Measurements from ENCODE around the gene TMEM151A.
"Not testable (repeated sequence)": the region's sequence is repeated elsewhere in the genome, so short reads cannot be mapped to it uniquely, and the experiment has no call there.

Gene TMEM151A

DNA sequence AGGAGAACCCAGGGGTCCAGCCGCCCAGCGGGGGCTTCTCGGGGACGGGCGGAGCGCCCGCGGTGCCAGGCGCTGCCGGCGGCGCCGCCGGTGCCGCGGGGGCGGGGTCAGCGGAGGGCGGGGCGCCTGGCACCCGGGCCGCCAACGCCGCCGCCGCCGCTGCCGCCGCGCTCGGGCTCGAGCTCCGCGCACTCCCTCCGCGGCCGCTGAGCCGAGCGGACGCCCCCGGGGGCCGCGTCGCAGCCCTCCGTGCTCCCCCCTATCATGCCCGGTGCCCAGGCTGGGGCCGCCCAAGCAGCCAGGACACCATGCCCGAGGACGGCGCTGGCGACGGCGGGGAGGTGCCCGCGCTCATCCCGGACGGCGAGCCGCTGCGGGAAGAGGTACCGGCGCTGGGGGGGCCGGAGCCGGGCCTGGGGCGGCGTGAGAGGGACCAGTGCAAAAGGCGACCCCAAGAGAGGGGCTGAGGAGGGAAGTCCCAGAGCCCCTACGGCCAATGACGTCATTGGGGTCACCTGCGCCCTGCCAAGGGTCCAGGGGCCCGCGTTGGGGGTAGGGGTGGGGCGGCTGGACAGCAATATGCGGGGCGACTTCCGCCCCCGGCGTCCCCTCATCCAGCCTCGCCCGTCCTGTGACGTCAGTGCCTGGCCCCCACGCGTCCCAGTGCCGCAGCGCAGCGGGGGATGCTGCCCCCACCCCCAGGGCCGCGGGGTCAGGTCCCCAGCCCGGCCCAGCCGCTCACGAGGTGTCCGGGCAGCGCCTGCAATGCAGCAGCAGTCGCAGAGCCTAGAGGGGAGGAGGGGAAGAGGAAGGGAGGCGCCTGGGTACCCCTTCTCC lies at the start of gene TMEM151A:
Gene TMEM151A (plus strand): TSS at position 189 of the 837 bp plus-strand sequence. CDS start 120 bp downstream, at position 309.
- peak; percentile 34 for DNase-seq

DNA sequence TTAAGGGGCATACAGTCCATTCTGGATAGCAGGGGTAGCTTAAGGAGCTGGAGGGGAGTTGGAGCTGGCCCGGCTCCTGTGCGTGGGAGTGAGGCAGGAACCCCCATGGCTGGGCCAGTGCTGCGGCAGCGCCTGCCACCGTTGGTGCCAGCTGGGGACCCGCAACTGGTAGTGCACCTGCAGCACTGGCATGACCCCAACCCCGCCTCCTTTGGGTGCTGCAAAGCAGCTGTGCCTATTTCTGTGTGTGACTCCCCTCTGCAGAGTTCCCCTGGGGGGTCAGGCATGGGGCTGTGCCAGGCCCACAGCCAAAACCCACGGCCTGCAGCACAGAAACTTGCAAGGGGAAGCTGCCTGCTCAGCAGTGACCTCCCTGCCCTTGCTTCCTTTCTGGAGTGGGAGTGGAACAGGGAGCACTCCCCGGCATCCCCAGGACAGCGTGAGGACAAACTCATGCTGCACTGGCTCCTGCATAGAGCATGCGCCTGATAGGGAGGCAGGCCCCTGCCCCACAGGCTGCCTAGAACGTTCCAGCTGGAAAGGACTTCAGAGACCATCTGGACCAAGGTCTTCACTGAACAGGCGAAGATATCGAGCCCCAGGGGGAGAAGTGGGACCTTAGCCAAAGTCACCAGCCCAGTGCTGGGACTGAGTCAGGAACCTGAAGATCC lies 49.5 kb upstream of the TMEM151A start:
- no peak for DNase-seq

DNA sequence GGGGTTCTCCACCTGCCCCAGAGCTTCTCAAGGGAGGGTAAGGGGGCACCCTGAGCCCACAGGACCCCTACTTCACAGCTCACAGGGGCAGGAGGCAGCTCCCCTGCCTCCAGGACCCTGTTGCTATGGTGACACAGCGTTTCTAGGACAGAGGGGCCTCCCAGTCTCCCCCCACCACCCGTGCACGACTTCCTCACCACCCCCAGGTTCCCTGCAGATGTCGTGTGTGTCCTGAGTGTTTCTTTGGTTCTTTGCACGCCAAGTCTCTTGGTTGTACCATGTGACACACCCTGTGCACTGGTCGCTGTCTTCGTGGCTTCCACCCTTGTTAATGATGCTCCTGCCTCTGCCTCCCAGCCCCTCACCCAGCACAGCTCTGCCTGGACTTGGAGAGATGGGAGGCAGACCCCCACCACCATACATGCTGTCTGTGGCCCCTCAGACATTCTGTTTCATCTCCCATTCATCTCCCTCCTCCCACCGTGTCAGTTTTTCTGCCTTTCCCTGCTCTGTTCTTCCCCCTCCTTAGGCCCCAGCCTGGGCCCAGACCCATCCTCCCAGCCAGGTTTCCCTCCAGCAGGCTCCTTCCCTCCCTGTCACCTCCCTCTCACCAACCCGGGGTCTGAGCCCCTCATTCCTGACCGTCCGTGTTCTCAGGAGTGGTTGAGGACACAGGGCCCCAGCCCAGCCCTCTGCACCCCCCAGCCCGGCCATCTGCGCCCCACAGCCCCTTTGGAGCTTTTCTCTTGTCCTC lies 47.7 kb upstream of the TMEM151A start:
- DNase-seq, result no peak

DNA sequence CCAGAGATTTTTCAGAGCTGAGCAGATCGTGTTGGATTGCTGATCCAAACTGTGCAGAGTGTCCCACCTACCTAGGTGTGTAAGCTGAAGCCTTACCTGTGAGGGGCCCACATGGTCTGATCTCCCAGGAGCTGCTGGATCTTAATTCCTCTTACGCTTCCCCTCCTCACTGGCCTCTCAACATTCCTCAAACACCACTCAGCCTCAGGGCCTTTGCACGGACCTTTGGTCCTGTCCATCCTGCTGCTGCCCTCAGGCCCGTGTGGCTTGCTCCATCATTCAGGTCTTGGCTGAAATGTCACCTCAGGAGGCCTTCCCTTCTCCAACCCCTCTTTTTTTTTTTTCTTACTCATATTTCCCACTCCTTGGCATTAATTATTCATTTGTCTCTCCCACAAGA lies 44.4 kb upstream of the TMEM151A start:
- no peak for DNase-seq

DNA sequence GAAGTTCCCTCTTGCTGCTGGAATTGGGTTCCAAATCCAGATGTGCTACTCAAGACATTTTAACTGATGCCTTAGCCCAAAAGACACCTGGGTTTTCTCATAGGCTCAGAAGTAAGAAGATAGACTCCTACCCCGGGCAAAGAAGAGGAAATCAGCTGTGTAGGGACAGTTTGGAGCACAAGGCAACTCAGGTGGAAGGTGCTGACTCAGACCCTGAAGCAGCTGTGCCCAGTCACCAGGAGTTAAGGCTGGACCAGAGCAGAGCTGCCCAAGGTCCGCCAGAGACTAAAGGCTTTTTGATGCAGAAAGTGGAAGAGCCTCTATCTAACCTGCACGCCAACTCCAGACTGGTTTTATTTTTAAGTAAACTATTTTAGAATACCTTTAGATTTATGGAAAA lies 43.9 kb upstream of the TMEM151A start:
- DNase-seq, result no peak

DNA sequence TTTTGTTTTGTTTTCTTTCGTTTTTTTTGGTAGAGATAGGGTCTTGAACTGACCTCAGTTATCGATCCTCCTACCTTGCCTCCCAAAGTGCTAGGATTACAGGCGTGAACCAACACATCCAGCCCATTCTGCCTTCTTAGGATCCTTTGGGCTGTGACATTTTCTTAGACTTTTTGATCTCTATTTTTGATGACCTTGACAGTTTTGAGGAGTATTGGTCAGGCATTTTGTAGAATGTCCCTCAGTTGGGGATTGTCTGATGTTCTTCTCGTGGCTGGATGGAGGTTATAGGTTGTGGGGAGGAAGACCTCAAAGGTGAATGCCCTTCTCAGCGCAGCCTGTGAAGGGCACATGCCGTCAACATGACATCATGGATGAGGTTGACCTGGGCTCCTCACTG lies 42.8 kb upstream of the TMEM151A start:
- DNase-seq, result no peak

DNA sequence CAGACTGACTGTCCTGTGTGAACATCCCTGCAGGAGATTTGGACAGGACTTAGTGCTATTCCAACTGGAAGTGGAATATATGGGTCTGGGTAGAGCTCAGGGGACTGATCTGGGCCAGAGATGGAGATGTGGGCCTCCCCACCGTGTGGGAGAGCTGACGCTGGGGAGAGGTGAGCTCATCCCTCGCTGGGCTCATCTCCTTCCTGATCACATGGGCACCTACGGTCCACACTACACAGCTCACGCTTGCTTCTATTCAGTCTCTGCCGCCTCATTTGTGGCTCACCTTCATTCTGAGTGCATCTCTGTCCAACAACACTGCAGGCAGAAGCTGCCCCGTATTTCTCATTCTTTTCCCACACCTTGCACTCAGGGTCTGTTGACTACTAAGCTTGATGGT lies 39.9 kb upstream of the TMEM151A start:
- no peak for DNase-seq

DNA sequence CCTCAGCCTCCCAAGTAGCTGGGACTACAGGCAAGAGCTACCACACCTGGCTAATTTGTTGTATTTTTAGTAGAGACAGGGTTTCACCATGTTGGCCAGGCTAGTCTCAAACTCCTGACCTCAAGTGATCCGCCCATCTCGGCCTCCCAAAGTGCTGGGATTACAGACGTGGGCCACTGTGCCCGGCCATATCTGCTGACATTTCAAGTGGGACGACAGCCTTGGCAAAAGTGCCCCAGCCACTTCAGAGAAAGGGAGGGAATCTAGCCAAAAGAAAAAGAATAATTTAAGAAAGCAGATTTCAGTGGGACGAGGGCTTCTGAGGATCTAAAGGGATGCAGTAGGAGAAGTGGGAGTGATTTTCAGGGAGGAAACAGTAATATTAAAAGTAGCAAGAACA lies 38.6 kb upstream of the TMEM151A start:
- not testable (repeated sequence) for DNase-seq

DNA sequence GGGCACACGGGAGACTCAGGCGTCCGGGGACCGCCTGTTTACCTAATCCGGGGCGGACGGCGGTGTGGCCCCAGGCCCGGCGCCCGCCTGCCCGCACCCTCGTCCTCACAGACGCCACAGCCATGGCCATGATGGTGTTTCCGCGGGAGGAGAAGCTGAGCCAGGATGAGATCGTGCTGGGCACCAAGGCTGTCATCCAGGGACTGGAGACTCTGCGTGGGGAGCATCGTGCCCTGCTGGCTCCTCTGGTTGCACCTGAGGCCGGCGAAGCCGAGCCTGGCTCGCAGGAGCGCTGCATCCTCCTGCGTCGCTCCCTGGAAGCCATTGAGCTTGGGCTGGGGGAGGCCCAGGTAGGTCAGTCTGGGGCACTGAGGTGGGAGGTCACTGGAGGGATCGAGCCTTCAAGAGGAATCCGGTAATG lies 33.2 kb upstream of the TMEM151A start:
- DNase-seq, result no peak

DNA sequence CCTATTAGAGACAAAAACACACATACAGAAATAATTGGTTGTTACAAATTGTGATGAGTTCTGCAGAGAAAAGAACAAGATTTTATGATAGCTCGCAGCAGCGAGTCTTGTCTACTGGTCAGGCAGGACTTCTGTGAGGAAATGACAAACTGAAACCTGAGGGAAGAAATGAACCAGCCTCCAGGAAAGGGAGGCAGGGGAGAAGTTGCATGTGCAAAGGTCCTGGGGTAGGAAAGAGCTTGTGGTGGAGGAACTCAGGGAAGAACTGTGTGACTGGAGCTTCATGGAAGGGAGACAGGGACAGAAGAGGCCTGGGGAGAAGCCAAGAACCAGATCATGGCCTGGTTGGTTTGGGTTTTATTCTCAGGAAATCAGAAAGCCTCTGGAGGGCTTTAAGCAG lies 32.5 kb upstream of the TMEM151A start:
- no peak for DNase-seq

DNA sequence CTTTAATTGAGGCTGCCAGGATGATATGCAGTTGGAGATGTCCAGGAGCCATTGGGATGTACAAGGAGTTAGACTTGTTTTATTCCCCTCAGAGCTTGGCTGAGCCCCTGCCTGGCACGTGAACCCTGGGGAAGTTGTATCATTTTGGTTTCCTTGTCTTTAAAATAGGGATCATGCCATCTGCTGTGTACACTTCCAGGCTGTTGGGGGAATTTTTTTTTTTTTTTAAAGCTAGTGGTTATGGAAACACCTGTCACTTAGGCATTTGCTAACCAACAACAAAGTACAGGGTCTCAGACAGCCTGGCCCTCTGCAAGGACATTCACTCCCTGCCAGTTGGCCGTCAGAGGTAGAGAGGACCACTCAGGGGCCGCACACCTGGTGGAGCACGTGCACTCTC lies 31.7 kb upstream of the TMEM151A start:
- DNase-seq, result no peak

DNA sequence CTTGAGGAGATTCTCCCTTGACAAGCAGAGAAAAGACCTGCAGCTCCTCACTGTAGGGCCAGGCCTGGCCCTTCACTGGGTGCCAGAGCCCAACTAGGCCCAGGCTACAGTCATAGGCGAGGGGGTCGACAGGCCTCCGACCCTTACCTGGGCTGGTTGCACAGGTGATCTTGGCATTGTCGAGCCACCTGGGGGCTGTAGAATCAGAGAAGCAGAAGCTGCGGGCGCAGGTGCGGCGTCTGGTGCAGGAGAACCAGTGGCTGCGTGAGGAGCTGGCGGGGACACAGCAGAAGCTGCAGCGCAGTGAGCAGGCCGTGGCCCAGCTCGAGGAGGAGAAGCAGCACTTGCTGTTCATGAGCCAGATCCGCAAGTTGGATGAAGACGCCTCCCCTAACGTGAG lies 30.1 kb upstream of the TMEM151A start:
- DNase-seq, result no peak

DNA sequence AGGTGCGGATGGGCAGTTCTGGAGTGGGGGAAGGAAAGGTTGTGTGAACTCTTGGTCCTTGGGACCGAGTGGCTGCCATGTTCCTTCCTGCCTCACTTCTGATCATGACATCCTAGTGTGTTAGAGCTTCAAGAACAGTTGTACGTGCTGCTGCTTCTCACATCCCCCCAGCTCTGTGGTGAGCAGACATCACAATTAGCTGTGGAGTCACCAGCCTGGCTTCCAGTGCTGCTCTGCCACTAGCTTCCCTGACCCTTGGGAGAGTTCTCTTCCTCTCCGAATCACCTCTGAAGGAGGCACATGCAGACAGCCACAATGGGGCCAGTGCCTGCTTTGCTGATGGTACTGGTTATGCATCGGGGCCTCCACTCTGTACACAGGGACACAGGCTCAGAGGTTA lies 29.5 kb upstream of the TMEM151A start:
- no peak for DNase-seq

DNA sequence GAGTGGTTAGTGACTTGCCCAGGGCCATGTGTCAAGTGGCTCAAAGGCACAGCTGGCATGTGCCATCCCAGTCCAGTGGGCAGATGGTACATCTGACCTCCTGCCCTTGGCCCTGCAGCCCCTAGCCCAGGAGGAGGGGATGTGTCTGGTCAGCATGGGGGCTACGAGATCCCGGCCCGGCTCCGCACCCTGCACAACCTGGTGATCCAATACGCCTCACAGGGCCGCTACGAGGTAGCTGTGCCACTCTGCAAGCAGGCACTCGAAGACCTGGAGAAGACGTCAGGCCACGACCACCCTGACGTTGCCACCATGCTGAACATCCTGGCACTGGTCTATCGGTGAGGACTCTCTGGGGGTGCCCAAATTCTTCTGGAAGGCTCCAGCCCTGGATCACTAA lies 29.0 kb upstream of the TMEM151A start:
- DNase-seq, result no peak

DNA sequence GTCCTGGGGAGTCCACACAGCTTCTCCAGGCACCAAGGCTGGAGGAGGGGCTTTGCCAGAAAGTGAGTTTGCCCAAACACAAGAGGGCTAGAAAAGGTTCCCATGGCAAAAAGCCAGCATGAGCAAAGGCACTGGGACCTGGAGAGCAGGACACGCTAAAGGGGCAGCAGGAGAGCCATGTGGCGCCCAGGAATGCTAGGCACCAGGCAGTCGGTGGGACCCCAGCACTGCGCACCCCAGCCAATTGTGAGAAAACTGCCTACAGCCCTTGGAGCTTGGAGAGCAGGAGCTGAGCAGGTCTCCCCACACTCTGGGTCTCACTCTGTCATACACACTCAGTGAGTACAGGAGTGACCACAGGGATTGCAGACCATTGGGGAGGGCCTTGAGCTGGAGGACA lies 28.5 kb upstream of the TMEM151A start:
- no peak for DNase-seq

DNA sequence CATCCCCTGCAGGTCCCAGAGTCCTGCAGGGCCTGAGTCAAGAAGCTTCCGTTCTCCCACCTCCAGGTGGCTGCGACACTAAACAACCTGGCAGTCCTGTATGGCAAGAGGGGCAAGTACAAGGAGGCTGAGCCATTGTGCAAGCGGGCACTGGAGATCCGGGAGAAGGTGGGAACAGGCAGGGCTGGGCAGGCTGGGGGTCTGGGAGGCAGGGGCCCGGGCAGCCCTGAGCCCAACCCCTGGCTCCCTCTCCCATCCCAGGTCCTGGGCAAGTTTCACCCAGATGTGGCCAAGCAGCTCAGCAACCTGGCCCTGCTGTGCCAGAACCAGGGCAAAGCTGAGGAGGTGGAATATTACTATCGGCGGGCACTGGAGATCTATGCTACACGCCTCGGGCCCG lies 27.9 kb upstream of the TMEM151A start:
- DNase-seq, result no peak

DNA sequence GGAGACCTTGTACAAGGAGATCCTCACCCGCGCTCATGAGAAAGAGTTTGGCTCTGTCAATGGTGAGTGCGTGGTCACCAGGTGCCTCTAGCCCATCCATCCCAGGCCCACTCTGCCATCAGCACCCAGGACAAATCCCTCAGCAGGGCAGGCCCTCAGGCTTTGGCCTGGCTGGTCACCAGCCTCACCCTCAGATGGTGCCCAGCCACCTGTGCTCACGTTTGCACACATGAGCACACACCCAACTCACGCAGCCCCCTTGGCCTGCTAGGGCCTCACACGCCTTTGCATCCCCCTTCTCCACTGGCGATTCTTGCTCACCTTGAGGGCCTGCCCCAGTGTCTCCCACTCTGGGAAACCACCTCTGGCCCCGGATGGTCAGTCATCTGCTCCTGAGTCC lies 27.3 kb upstream of the TMEM151A start:
- DNase-seq, result no peak

DNA sequence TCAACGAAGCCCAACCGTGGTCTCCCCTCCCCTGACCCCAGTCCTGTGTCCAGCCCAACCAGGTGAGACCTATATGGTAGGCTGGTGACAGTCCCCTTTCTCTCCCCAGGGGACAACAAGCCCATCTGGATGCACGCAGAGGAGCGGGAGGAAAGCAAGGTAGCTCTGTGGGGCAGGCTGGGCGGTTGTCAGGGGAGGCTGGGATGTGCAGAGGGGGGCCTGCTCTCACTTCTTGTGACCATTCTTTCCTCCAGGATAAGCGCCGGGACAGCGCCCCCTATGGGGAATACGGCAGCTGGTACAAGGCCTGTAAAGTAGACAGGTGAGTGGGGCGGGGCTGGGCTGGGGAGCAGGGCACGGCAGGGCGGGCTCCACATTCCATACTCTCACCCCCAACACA lies 26.8 kb upstream of the TMEM151A start:
- no peak for DNase-seq

DNA sequence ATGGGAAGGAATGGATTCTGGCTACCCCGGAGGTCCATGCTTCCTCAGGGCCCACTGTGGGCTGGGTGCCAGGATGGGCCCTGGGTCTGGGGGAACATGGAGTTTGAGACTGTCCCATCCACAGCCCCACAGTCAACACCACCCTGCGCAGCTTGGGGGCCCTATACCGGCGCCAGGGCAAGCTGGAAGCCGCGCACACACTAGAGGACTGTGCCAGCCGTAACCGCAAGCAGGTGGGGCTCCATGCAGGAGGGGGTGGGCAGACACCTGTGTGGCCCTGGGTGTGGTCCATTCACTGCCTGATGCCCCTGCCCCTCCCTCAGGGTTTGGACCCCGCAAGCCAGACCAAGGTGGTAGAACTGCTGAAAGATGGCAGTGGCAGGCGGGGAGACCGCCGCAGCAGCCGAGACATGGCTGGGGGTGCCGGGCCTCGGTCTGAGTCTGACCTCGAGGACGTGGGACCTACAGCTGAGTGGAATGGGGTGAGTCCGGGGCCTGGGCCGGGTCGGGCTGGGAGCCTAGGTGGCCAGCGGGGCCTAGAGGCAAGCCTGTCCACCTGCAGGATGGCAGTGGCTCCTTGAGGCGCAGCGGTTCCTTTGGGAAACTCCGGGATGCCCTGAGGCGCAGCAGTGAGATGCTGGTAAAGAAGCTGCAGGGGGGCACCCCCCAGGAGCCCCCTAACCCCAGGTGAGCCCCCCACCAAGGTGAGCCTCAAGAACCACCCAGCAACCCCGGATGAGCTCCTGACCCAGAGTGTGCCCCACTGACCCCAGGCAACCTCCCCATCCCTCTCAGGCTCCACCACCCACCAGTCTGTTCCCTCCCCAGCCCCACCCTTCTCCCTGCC lies 25.9 kb upstream of the TMEM151A start:
- no peak for DNase-seq

DNA sequence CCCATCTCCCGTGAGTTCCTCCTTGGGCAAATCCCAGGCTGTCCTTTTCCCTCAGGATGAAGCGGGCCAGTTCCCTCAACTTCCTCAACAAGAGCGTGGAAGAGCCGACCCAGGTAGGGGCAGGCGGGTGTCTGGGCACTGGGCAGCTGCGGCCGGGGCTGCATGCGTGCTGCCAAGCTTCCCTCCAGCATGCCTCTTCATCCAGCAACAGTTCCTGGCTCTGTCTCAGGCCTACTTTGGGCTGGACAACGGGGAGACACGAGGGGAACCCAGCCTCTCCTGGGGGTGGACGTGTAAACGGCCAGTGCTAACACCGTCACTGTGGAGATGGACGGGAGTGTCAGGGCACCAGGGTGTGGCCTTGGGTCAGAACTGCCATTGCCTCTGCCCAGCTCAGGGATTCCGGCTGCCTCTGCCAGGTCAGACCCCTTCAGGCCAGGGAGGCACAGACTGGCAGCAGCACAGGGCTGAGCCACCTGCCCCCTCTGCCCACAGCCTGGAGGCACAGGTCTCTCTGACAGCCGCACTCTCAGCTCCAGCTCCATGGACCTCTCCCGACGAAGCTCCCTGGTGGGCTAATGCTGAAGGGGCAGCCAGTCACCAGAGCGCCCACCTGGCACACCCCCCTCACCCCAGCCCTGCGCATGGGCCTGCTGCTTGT lies 25.2 kb upstream of the TMEM151A start:
- no peak for DNase-seq

DNA sequence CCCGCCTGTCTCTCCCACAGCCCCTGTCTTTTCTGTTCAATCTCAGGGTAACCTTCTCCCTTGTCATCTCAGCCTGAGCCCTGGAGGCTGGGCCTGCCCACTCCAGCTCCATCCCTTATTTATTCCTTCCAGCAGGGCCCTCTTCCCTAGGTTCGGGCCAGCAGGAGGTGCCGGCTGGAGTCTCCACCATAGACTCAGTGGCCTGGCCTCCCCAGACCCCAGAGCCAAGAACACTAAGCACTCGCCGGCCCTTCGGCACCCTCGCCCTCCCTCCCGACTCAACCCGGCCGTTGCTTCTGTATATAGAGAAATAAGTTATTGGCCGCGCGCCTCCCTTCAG lies 24.7 kb upstream of the TMEM151A start:
- no peak for DNase-seq

Measured in NCI-H146 (cell line).